ENCODE measurements around the gene FOSL1.

DNA sequence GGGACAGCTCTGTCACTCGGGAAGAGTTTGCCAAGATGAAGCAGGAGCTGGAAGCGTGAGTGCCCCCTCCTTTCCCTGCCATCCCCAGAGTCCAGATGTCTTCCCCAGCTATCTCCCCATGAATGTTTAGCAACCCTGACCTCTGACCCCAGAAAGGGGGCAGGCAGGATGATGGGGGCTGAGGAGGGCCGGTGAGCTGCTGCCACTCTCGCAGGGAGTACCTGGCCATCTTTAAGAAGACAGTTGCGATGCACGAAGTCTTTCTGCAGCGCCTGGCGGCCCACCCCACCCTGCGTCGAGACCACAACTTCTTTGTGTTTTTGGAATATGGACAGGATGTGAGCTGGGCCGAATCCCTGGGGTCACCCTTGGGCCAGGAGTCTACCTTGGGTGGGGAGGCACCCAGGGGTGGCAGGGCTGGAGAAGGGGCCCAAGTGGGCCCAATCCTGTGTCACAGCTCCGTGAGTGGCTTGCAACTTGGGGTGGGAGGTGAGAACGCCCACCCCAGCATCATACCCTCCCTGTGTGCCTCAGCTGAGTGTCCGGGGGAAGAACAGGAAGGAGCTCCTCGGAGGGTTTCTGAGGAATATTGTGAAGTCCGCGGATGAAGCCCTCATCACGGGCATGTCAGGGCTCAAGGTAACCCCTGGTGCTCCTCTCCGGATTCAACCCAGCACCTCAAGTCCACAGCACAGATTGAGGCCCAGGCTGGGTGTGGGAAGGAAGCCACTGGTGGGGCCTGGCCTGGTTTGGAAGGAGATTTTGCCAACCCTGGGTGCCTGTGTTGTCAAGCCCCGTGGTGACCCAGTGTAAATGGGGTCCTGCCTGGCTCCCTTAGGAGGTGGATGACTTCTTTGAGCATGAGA lies 49.7 kb downstream of the FOSL1 start:
- no peak for TF ChIP-seq POLR2AphosphoS5 (IDR thresholded peaks at IDR 0.05; ENCODE audit: low read depth)
- TF ChIP-seq, protein P1, sequence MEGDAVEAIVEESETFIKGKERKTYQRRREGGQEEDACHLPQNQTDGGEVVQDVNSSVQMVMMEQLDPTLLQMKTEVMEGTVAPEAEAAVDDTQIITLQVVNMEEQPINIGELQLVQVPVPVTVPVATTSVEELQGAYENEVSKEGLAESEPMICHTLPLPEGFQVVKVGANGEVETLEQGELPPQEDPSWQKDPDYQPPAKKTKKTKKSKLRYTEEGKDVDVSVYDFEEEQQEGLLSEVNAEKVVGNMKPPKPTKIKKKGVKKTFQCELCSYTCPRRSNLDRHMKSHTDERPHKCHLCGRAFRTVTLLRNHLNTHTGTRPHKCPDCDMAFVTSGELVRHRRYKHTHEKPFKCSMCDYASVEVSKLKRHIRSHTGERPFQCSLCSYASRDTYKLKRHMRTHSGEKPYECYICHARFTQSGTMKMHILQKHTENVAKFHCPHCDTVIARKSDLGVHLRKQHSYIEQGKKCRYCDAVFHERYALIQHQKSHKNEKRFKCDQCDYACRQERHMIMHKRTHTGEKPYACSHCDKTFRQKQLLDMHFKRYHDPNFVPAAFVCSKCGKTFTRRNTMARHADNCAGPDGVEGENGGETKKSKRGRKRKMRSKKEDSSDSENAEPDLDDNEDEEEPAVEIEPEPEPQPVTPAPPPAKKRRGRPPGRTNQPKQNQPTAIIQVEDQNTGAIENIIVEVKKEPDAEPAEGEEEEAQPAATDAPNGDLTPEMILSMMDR (conservative IDR thresholded peaks at IDR 0.05; ENCODE audit: low read depth in 2 of 2), result no peak
- no peak for TF ChIP-seq EZH2 (IDR thresholded peaks at IDR 0.05; ENCODE audit: low read depth, unreplicated experiment)
- TF ChIP-seq, protein P2, sequence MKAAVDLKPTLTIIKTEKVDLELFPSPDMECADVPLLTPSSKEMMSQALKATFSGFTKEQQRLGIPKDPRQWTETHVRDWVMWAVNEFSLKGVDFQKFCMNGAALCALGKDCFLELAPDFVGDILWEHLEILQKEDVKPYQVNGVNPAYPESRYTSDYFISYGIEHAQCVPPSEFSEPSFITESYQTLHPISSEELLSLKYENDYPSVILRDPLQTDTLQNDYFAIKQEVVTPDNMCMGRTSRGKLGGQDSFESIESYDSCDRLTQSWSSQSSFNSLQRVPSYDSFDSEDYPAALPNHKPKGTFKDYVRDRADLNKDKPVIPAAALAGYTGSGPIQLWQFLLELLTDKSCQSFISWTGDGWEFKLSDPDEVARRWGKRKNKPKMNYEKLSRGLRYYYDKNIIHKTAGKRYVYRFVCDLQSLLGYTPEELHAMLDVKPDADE (IDR thresholded peaks at IDR 0.05), result no peak
- no peak for TF ChIP-seq EZH2phosphoT487 (IDR thresholded peaks at IDR 0.05; ENCODE audit: unreplicated experiment)
- TF ChIP-seq ZNF114 (CRISPR knock-in tag; IDR thresholded peaks at IDR 0.05), result no peak

Data from GM23338 (cell line).